Kidney (tissue), 14 donors: ENCODE data around the gene SLX9. TPM values are rescaled to one million over a fixed set of nuclear protein-coding genes. Genes with fewer than 3 reads are reported as not detected.

Experiments used
- DNase-seq, 5 donors: peaks; one replicate each; pipeline ENCODE4 v3.0.0-alpha.2; 2013 to 2020
- FAIRE-seq: peaks from 2 replicates; lab custom pipeline; 2012; peaks lifted over from hg19 to GRCh38; lab: Jason Lieb, UNC
- H3K27ac ChIP-seq, 2 donors: one replicate each; pipeline ENCODE4 v1.7.0; 2013; ENCODE audit warnings: low read depth in 2 of 2, low read length in 2 of 2, inconsistent platforms in 1 of 2
- H3K27me3 ChIP-seq: one replicate; pipeline ENCODE4 v1.7.1; 2013; ENCODE audit warnings: low read length, inconsistent platforms; ENCODE audit not compliant: control insufficient read depth, insufficient read depth
- H3K36me3 ChIP-seq, 3 donors: one replicate each; pipeline versions ENCODE4 v1.7.0 to v1.7.1; 2013; ENCODE audit warnings: low read length in 3 of 3, control low read depth in 1 of 3, inconsistent platforms in 1 of 3; ENCODE audit not compliant: insufficient read depth in 3 of 3, control insufficient read depth in 2 of 3
- H3K4me1 ChIP-seq, 3 donors: one replicate each; pipeline versions ENCODE4 v1.7.0 to v1.7.1; 2013; ENCODE audit warnings: low read length in 3 of 3, inconsistent platforms in 1 of 3, low read depth in 1 of 3; ENCODE audit not compliant: control insufficient read depth in 2 of 3, insufficient read depth in 2 of 3
- H3K4me3 ChIP-seq, 3 donors: one replicate each; pipeline versions ENCODE4 v1.7.0 to v1.8.1; 2013; ENCODE audit warnings: low read length in 3 of 3, control low read depth in 1 of 3, inconsistent platforms in 1 of 3
- H3K9ac ChIP-seq, 3 donors: one replicate each; pipeline versions ENCODE4 v1.7.0 to v1.7.1; 2013; ENCODE audit warnings: low read length in 3 of 3, control low read depth in 1 of 3, inconsistent platforms in 1 of 3
- H3K9me3 ChIP-seq, 3 donors: one replicate each; pipeline versions ENCODE4 v1.7.0 to v1.7.1; 2013; ENCODE audit warnings: low read length in 3 of 3, control low read depth in 1 of 3, inconsistent platforms in 1 of 3; ENCODE audit not compliant: control insufficient read depth in 2 of 3, insufficient read depth in 1 of 3
- intact Hi-C: fragments of 100-400 bp; cut with DNase I; formaldehyde crosslinking; loops from one replicate; pipeline ENCODE4 v1.11.1; 2022
- polyA plus RNA-seq: library from polyadenylated mRNA; stranded (reverse); fragments of 350-450 nt; fragmentation: Illumina TruSeq; extraction: RNeasy Lipid Tissue Mini Kit (QIAGEN cat#74804); gene quantifications from one replicate; pipeline ENCODE4 v1.2.3, GENCODE V29; 2014; ENCODE audit warnings: low read depth, low replicate concordance; ENCODE audit not compliant: insufficient read depth
- total RNA-seq: library from RNA; stranded (reverse); fragmentation: NEBNext Ultra II Directional; extraction: Animal tissue kit (Norgen Biotek cat#: 25700); gene quantifications from one replicate; pipeline ENCODE4 v1.2.1, GENCODE V29; 2021
- TF ChIP-seq, protein P1 (sequence below): IDR thresholded peaks from 3 replicates; pipeline ENCODE4 v1.5.1; 2012; ENCODE audit warnings: mild to moderate bottlenecking, moderate library complexity, borderline replicate concordance; ENCODE audit not compliant: insufficient read depth; ENCODE audit errors: extremely low read depth
- donor health status: control.
- donor health status: control.
- donor health status: control.
- donor health status: control.
- donor health status: control.
- donor health status: DM: yes; HTN: yes; CAD: no.
- donor health status: Normal renal cell carcinoma (clear cell type).

SLX9 gene
- total and polyA plus RNA-seq, 2 donors from 2014 or later = 27.1 to 35.1 TPM

DNA sequence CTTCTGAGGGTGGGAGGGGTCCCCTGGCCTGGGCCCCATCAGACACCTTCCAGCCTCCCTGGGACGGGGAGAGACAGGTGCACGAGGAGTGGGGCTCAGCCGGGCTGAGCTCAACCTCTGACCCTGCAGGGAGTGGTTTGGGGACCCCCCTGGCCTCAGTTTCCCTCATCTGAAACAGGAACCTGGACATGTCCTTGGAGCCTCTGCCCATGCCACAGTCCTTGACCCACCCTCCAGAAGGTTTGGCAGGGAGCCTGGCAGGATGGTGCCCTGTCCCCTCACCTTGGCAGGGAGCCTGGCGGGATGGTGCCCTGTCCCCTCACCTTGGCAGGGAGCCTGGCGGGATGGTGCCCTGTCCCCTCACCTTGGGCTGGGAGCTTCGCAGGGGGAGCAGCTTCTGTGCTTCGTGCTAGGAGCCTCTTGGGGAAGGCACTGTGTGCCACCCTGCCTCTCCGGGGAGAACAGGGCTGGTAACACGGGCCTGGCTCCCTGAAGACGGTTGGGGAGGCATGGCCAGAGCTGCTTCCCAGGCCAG lies 58.3 kb downstream of the SLX9 start:
- intact Hi-C loops = no loop called here
- TF ChIP-seq, protein P1, sequence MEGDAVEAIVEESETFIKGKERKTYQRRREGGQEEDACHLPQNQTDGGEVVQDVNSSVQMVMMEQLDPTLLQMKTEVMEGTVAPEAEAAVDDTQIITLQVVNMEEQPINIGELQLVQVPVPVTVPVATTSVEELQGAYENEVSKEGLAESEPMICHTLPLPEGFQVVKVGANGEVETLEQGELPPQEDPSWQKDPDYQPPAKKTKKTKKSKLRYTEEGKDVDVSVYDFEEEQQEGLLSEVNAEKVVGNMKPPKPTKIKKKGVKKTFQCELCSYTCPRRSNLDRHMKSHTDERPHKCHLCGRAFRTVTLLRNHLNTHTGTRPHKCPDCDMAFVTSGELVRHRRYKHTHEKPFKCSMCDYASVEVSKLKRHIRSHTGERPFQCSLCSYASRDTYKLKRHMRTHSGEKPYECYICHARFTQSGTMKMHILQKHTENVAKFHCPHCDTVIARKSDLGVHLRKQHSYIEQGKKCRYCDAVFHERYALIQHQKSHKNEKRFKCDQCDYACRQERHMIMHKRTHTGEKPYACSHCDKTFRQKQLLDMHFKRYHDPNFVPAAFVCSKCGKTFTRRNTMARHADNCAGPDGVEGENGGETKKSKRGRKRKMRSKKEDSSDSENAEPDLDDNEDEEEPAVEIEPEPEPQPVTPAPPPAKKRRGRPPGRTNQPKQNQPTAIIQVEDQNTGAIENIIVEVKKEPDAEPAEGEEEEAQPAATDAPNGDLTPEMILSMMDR = no peak
- no peak overlapping the region for H3K9ac ChIP-seq
- FAIRE-seq (no peak), DNase-seq (peak in 1 of 5 donors; percentile 54)
- no peaks in the 10 kb centered on the region for H3K36me3 ChIP-seq
- H3K4me3 ChIP-seq = no peak overlapping the region
- no peaks in the 10 kb centered on the region for H3K9me3 ChIP-seq
- H3K4me1 ChIP-seq = no peaks in the 10 kb centered on the region
- H3K27ac ChIP-seq = no peak overlapping the region
- H3K27me3 ChIP-seq = no peaks in the 10 kb centered on the region

DNA sequence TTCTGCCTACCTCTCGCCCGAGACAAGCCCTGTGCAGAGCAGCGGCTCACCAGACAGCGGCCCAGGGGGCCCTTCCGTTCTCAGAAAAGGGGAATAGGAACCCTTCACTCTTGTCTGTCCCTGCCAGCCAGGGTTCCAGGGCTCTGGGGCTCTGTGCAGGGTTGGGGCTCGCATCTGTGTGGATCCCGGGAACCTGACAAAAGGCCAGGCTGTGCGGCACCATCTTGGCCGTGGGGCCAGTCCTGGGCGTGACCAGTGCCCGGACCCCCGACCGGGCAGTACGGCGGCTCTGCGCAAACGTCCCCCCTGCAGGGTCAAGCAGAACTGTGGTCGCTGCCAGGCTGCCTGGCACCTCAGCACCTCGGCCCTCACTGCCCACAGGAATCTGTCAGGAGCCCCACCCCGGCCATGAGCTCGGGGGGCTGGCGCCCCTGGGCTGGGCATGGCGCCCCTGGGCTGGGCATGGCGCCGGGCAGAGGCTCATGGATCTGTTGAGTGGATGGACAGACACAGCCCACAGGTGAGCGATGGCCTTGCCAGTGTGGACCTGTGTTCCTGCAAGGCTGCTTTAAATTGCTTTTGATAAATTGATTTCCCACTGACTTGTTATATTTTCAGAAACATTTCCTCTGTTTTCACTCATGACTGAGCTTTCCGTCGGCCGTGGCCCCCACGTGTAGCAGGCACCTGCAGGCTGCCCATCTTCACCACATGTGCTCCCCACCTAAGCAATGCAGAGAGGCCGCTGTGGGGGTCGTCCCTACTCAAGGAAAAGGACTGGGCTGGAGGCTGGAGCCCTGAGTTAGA lies 59.0 kb downstream of the SLX9 start:
- peak in 2 of 5 donors; percentile 34 to 63 for DNase-seq
- H3K4me1 ChIP-seq = no peaks in the 10 kb centered on the region
- intact Hi-C loops = no loop called here
- no peaks in the 10 kb centered on the region for H3K36me3 ChIP-seq
- H3K27ac ChIP-seq = no peak overlapping the region
- no peak overlapping the region for H3K4me3 ChIP-seq
- no peak overlapping the region for H3K9ac ChIP-seq
- H3K27me3 ChIP-seq = no peaks in the 10 kb centered on the region
- TF ChIP-seq, protein P1 = no peak
- no peaks in the 10 kb centered on the region for H3K9me3 ChIP-seq
- FAIRE-seq = no peak

DNA sequence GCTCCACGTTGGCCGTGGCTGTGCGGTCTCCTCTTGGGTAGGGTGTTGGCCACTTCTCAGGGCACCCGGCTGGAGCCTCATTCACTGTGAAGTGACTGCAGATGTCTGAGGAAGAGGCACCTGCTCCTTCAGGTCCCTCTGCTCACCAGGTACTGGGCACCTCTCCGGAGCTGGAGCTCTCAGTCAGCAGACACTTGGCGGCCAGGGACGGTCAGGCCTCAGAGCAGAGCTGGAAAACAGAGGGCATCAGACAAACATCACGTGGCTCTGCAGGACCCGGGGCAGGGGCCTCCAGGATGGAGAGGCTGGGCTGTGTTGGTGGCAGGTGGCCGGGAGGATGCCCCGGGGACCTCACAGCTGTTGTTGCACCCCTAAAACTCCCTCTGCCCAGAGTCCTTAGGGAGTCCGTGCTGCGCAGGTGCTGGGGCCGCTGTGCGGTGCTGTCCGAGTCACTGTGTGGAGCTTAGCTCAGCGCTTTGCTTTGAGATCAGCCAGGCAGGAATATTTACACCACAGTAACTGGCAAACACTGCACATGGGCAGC lies 59.7 kb downstream of the SLX9 start:
- H3K9me3 ChIP-seq = no peaks in the 10 kb centered on the region
- H3K4me1 ChIP-seq = no peaks in the 10 kb centered on the region
- H3K9ac ChIP-seq = no peak overlapping the region
- H3K27me3 ChIP-seq = no peaks in the 10 kb centered on the region
- FAIRE-seq = no peak
- intact Hi-C loops = no loop called here
- no peak overlapping the region for H3K27ac ChIP-seq
- no peaks in the 10 kb centered on the region for H3K36me3 ChIP-seq
- H3K4me3 ChIP-seq = no peak overlapping the region
- TF ChIP-seq, protein P1 = no peak
- peak in 2 of 5 donors; percentile 26 to 64 for DNase-seq
